HEK293T (cell line): Measurements from ENCODE around the gene WDHD1.
"Not testable (repeated sequence)": the region's sequence is repeated elsewhere in the genome, so short reads cannot be mapped to it uniquely, and the experiment has no call there.

Source experiments
- CTCF ChIA-PET: fragments of 350-600 bp; formaldehyde crosslinking; extraction: SDS; loops from one replicate; lab custom pipeline; 2021; ENCODE audit warnings: antibody characterized with exemption, inconsistent platforms; lab: Yijun Ruan, JAX
- POLR2A ChIA-PET: fragments of 350-600 bp; formaldehyde crosslinking; extraction: SDS; loops from one replicate; lab custom pipeline; 2020; ENCODE audit warnings: antibody characterized with exemption, inconsistent platforms; lab: Yijun Ruan, JAX
- DNase-seq: peaks from one replicate; pipeline ENCODE4 v3.0.0; 2012; ENCODE audit warnings: mixed read lengths; ENCODE audit errors: extremely low spot score
- ARNT ChIP-seq: fragments of 450-650 bp; IDR thresholded peaks from 2 replicates; pipeline ENCODE4 v1.6.1; 2017; ENCODE audit warnings: mild to moderate bottlenecking
- BHLHE40 ChIP-seq: fragments of 450-650 bp; IDR thresholded peaks from 2 replicates; pipeline ENCODE4 v1.6.1; 2016; ENCODE audit warnings: mild to moderate bottlenecking, moderate library complexity, borderline replicate concordance
- CTBP1 ChIP-seq: fragments of 450-650 bp; IDR thresholded peaks from 2 replicates; pipeline ENCODE4 v1.6.1; 2016; ENCODE audit warnings: borderline replicate concordance
- ELF4 ChIP-seq: fragments of 450-650 bp; IDR thresholded peaks from 2 replicates; pipeline ENCODE4 v1.6.1; 2017; ENCODE audit warnings: antibody characterized with exemption
- FOXA1 ChIP-seq: fragments of 450-650 bp; IDR thresholded peaks from 2 replicates; pipeline ENCODE4 v1.6.1; 2016; ENCODE audit warnings: mild to moderate bottlenecking
- FOXK2 ChIP-seq: fragments of 450-650 bp; IDR thresholded peaks from 2 replicates; pipeline ENCODE4 v1.6.1; 2016; ENCODE audit warnings: mild to moderate bottlenecking
- FOXM1 ChIP-seq: fragments of 450-650 bp; IDR thresholded peaks from 2 replicates; pipeline ENCODE4 v1.6.1; 2017; ENCODE audit warnings: mild to moderate bottlenecking, borderline replicate concordance
- HDGF ChIP-seq: fragments of 450-650 bp; IDR thresholded peaks from 2 replicates; pipeline ENCODE4 v1.6.1; 2017; ENCODE audit warnings: antibody characterized with exemption, borderline replicate concordance
- L3MBTL2 ChIP-seq: fragments of 450-650 bp; conservative IDR thresholded peaks from 2 replicates; pipeline ENCODE4 v1.6.1; 2016; ENCODE audit warnings: mild to moderate bottlenecking
- LEF1 ChIP-seq: fragments of 450-650 bp; IDR thresholded peaks from 2 replicates; pipeline ENCODE4 v1.6.1; 2017; ENCODE audit warnings: mild to moderate bottlenecking, borderline replicate concordance
- NFRKB ChIP-seq: fragments of 450-650 bp; IDR thresholded peaks from 2 replicates; pipeline ENCODE4 v1.6.1; 2016; ENCODE audit warnings: mild to moderate bottlenecking, moderate library complexity
- SP1 ChIP-seq: fragments of 450-650 bp; IDR thresholded peaks from 2 replicates; pipeline ENCODE4 v1.6.1; 2017
- SUZ12 ChIP-seq: fragments of 450-650 bp; IDR thresholded peaks from 2 replicates; pipeline ENCODE4 v1.6.1; 2016; ENCODE audit warnings: mild to moderate bottlenecking
- TARDBP ChIP-seq: fragments of 450-650 bp; IDR thresholded peaks from 2 replicates; pipeline ENCODE4 v1.6.1; 2016
- ZNF384 ChIP-seq: fragments of 450-650 bp; IDR thresholded peaks from 2 replicates; pipeline ENCODE4 v1.6.1; 2016
- TF ChIP-seq, protein P1 (sequence below): fragments of 450-650 bp; IDR thresholded peaks from 2 replicates; pipeline ENCODE4 v1.6.1; 2016

The WDHD1 gene

DNA sequence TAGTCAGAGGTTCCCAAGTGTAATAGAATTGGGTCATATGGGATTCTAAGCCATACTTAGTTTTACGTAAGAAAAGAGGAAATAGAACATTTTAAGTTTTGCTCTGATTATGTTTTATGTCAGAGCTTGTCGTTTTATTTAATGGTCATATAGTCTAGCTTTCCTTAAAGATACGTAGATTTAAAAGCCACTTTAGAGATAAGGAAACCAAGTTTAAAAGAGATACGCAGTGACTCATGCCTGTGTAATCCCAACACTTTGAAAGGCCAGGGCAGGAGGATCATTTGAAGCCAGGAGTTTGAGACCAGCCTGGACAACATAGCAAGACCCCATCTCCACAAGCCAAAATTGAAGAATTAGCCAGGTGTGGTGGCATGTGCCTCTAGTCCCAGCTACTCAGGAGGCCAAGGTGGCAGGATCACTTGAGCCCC is 44.1 kb upstream of the WDHD1 start:
- ChIA-PET CTCF (interaction anchor here (1.7 kb wide), 1 partner anchor 19 kb away, joined by 4 read pairs; no protein-coding TSS in a partner anchor), POLR2A (no interaction called here)
- DNase-seq: no peak
- TF ChIP-seq FOXM1 (no peak), CTBP1 (no peak), FOXK2 (no peak), ZNF384 (no peak), SP1 (no peak)

DNA sequence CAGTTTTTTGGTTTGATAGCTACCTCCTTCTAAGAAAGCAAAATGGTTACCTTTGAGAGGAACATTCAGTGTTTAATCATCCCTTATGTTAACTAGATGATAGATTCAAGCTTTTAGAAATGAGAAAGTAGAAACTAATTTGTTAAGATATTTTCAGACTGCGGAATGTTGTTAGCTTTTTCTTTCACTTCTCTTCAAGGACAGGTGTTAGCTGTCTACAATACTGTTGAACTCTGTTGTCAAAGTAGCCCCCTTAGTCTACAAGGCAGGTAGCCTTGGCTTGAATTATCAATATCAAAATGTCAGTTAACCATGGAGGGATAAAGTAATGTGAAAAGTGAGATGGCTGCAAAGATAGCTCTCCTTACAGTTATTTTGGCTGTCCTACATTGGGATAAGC is 39.3 kb upstream of the WDHD1 start:
- CTCF ChIA-PET: interaction anchor here (0.6 kb wide), 1 partner anchor 15 kb away, joined by 3 read pairs; the partner anchor contains the start of gene MAPK1IP1L
- TF ChIP-seq ZNF384: no peak
- no peak for TF ChIP-seq SUZ12
- no peak for TF ChIP-seq NFRKB
- TF ChIP-seq FOXM1: no peak
- no peak for TF ChIP-seq ELF4
- TF ChIP-seq LEF1: no peak
- TF ChIP-seq SP1: no peak
- no peak for TF ChIP-seq HDGF
- TF ChIP-seq TARDBP: no peak
- TF ChIP-seq ARNT: no peak
- TF ChIP-seq, protein P1, sequence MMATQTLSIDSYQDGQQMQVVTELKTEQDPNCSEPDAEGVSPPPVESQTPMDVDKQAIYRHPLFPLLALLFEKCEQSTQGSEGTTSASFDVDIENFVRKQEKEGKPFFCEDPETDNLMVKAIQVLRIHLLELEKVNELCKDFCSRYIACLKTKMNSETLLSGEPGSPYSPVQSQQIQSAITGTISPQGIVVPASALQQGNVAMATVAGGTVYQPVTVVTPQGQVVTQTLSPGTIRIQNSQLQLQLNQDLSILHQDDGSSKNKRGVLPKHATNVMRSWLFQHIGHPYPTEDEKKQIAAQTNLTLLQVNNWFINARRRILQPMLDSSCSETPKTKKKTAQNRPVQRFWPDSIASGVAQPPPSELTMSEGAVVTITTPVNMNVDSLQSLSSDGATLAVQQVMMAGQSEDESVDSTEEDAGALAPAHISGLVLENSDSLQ: no peak
- no peak for TF ChIP-seq BHLHE40
- no peak for TF ChIP-seq L3MBTL2
- TF ChIP-seq FOXK2: no peak
- DNase-seq: no peak
- POLR2A ChIA-PET: interaction anchor here (1.3 to 1.9 kb wide), 3 partner anchors 11 to 15 kb away, joined by 5 to 7 read pairs (median 6); partner anchors contain the start of gene MAPK1IP1L

DNA sequence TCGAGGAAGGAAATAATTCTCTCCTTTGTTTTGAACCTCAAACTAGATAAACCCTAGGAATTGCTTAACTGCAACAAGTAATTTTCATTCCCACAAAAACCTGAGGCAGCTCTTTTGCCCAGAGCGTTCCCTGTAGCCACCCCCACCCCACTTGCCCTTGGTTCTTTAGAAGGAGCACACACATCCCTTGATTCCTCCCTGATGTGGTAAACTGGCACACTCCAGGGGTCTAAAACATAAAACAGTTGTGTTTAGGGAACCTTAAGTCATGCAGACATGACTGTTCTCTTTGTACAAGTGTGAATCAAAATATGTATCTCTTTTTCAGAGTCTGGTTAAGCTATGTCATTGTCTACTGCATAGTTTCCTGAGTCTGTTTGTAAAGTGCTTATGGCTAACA is 38.5 kb upstream of the WDHD1 start:
- POLR2A ChIA-PET: interaction anchor here (1.4 to 1.9 kb wide), 2 partner anchors 12 to 14 kb away, joined by 6 to 7 read pairs; partner anchors contain the start of gene MAPK1IP1L
- CTCF ChIA-PET: interaction anchor here (1.0 kb wide), 1 partner anchor 14 kb away, joined by 4 read pairs; no protein-coding TSS in a partner anchor
- TF ChIP-seq FOXA1 (no peak), TARDBP (no peak), SP1 (no peak), ELF4 (no peak), NFRKB (no peak), FOXK2 (no peak)
- no peak for DNase-seq

DNA sequence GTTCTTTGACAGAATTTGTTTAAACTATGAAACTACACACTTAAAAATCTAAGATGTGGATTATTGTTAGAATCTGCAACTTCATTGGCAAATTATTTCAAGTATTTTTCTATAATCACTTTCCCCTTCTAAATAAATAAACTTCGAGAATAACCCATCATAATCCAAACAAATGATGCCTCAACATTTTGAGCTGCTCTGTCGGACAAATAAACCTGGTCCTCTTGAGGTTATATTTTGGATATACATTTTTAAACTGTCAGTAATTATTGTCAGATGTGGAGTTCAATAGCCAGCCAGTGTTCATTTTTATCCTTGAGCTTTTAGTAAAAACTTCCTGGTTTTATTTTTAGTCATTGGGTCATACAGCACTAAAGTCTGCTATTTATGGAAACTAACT is 38.0 kb upstream of the WDHD1 start:
- CTCF ChIA-PET: interaction anchor here (1.0 kb wide), 1 partner anchor 14 kb away, joined by 4 read pairs; no protein-coding TSS in a partner anchor

DNA sequence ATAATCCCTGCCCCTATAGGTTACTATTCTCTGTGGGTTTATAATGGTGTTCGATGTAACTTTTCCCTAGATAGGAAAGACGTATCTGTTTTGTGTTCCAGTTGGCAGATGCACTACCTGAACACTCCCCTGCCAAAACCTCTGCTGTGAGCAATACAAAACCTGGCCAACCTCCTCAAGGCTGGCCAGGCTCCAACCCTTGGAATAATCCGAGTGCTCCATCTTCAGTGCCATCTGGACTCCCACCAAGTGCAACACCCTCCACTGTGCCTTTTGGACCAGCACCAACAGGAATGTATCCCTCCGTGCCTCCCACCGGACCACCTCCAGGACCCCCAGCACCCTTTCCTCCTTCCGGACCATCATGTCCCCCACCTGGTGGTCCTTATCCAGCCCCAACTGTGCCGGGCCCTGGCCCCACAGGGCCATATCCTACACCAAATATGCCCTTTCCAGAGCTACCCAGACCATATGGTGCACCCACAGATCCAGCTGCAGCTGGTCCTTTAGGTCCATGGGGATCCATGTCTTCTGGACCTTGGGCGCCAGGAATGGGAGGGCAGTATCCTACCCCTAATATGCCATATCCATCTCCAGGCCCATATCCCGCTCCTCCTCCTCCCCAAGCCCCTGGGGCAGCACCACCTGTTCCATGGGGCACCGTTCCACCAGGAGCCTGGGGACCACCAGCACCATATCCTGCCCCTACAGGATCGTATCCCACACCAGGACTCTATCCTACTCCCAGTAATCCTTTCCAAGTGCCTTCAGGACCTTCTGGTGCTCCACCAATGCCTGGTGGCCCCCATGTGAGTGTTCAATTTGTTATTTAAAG is 35.8 kb upstream of the WDHD1 start:
- CTCF ChIA-PET: interaction anchor here (0.6 kb wide), 1 partner anchor 36 kb away, joined by 6 read pairs; no protein-coding TSS in a partner anchor
- POLR2A ChIA-PET: interaction anchor here (3.3 kb wide), 1 partner anchor 11 kb away, joined by 13 read pairs; the partner anchor contains the start of gene MAPK1IP1L
- DNase-seq: no peak
- no peak for TF ChIP-seq FOXA1
- TF ChIP-seq SP1: no peak
- no peak for TF ChIP-seq ZNF384
- TF ChIP-seq SUZ12: no peak
- no peak for TF ChIP-seq FOXM1
- TF ChIP-seq ELF4: no peak
- no peak for TF ChIP-seq BHLHE40
- TF ChIP-seq ARNT: no peak
- TF ChIP-seq, protein P1: no peak
- no peak for TF ChIP-seq FOXK2
- TF ChIP-seq CTBP1: no peak
- TF ChIP-seq TARDBP: no peak
- no peak for TF ChIP-seq NFRKB
- TF ChIP-seq LEF1: no peak
- no peak for TF ChIP-seq HDGF
- TF ChIP-seq L3MBTL2: no peak

More for the DNA sequence above, 38.0 kb upstream of the WDHD1 start:
- POLR2A ChIA-PET: interaction anchor here (1.9 kb wide), 1 partner anchor 13 kb away, joined by 6 read pairs; no protein-coding TSS in a partner anchor
- not testable (repeated sequence) for DNase-seq

DNA sequence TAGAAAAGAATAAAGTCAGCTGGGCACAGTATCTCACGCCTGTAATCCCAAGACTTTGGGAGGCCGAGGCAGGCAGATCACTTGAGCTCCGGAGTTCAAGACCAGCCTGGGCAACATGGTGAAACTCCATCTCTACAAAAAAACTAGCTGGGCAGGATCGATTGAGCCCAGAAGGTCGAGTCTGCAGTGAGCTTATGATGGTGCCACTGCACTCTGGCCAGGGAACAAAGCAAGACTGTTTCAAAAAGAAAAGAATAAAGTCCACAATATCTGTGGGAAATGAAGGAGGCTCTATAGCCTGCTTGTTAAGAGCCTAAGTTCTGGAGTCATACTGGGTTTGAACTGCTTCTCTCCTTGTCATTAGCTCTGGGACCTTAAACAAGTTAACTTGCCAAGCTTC is 32.4 kb upstream of the WDHD1 start:
- DNase-seq: no peak
- CTCF ChIA-PET: interaction anchor here (0.6 to 0.8 kb wide), 3 partner anchors 8 to 606 kb away, joined by 3 read pairs; no protein-coding TSS in a partner anchor

More for the DNA sequence above, 32.4 kb upstream of the WDHD1 start:
- TF ChIP-seq, protein P1: no peak
- TF ChIP-seq CTBP1 (no peak), ELF4 (no peak), SUZ12 (no peak), SP1 (no peak), LEF1 (no peak), ARNT (no peak), FOXK2 (no peak), NFRKB (no peak), ZNF384 (no peak), FOXA1 (no peak), BHLHE40 (no peak), FOXM1 (no peak), L3MBTL2 (no peak), HDGF (no peak), TARDBP (no peak)
- POLR2A ChIA-PET: interaction anchor here (1.0 kb wide), 2 partner anchors 8 to 33 kb away, joined by 6 read pairs; partner anchors contain the start of genes MAPK1IP1L, SOCS4 and WDHD1
